ENCODE measurements around the gene CDC23.
"Not testable (repeated sequence)": the region's sequence is repeated elsewhere in the genome, so short reads cannot be mapped to it uniquely, and the experiment has no call there.

GRCh38 chr5:138155977-138156376, 57.1 kb downstream of the CDC23 start:
- TF ChIP-seq CTCF, POLR2A (IDR thresholded peaks at IDR 0.05): not testable (repeated sequence)

Measured in uterus (tissue), 2 donors.